ELF-1 (cell line): Measurements from ENCODE around the gene ACOT4.
A peak's percentile ranks its signal among the peaks of the same experiment; 100 is the strongest.
"Not testable (repeated sequence)": the region's sequence is repeated elsewhere in the genome, so short reads cannot be mapped to it uniquely, and the experiment has no call there.

ENCODE experiments used
- DNase-seq: peaks from one replicate; pipeline ENCODE4 v3.0.0-alpha.2; 2016; ENCODE audit warnings: low read depth, low spot score

The ACOT4 gene

DNA sequence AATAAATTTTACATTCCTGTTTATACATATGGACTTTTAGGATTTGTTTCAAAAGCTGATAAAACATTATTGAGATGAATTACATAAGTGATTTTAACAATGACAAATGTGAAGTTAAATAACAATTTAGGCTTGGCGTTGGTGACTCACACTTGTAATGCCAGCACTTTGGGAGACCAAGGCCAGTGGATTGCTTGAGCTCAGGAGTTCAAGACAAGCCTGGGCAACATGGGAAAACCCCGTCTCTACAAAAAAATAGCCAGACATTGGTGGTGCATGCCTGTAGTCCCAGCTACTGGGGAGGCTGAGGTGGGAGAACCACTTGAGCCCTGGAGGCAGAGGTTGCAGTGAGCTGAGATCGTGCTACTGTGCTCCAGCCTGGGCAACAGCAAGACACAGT is 15.3 kb upstream of the ACOT4 start:
- no peak for DNase-seq

DNA sequence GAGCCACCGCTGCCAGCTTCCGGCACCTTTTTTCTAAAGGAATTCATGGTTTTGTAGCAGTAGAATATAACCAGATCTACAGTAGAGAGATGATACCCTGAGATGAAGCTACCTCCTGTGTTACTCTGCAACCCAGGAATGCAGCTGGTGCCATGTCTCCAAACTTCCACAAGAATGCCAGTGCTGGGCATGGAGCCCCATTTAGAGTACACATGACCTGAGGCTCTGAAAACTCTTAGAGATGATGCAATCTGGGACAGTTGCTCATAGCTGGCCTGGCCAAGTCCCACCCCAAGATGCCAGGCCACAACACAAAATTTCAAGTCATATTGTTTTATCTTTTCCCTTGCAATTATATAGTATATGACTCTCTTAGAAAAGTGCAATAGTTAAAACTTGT is 14.5 kb upstream of the ACOT4 start:
- DNase-seq, result not testable (repeated sequence)

DNA sequence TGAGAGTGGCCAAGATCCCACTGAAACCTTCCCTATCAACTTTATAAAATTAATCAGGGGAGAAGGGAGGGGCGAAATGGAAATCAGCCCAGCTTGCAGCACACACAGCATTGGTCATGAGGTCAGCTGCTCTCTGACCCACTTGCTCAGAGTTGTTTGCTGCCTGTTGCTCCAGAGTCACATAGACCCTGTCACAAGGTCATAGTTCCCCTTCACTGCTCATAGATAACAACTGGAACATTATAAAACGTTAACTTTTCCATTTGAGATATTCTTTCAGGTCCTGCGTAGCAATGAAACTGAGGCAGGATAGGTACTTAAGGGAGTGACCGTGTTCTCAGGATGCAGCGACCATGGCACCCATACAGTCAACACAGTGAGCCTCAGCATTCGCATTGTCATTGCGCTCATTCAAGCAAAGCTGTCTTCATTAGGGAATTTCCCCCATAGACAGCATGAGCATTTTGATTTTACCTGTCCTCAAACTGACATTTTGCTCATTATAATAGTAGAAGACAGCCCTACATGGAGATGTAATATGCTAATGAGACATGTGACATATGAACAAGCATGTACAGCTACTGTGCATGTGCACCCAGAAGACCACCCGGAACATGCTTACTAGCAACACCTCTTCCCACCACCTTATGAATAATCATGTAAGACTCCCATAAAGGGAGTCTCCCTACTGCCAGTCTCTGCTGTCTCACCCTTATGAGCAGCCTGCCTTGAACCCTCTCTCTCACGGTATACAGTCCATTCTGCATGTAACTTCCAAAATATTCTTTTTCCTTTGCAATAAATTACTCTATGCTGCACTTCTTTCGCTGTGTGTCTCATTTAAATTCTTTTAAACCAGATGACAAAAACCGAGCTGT is 9.3 kb upstream of the ACOT4 start:
- DNase-seq, result not testable (repeated sequence)

DNA sequence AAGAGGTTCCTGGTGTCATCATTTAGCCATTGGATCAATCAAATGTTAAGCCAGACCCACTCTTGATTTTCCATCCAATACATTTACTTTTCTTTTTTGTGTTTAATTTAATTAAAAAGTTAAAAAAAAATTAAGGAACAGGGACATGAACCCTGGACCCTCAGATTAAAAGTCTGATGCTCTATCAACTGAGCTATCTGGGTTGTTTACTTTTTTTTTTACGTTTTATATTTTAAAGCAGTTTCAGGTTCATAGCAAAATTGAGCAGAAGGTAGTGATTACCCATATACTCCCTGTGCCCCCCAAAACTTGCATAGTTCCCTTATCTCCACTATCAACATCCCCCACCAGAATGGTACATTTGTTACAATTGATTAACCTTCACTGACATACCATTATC is 3.0 kb upstream of the ACOT4 start:
- DNase-seq, result no peak

- DNase-seq, result no peak
These were observed 2.6 kb upstream of the ACOT4 start for GRCh38 chr14:73589116-73589515.

DNA sequence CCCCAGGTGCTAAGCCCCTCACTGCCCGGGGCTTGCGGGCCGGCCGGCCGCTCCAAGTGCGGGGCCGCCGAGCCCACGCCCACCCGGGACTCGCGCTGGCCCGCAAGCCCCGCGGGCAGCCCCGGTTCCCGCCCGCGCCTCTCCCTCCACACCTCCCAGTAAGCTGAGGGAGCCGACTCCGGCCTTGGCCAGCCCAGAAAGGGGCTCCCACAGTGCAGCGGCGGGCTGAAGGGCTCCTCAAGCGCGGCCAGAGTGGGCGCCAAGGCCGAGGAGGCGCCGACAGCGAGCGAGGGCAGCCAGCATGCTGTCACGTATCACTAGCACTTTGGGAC is 1.0 kb upstream of the ACOT4 start:
- DNase-seq, result not testable (repeated sequence)

DNA sequence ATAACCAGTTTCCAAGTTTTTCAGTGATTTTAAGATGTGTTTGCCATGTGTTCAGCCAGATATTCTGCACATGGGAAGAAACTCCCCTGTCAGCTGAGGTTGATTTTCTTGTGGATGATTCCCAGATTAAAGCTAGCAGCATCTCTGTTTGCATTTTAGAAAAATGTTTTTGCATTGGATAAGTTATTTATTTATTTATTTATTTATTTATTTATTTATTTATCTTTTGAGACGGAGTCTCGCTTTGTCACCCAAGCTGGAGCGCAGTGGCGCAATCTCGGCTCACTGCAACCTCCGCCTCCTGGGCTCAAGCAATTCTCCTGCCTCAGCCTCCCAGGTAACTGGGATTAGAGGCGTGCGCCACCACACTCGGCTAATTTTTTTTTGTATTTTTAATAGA is 2.8 kb downstream of the ACOT4 start:
- DNase-seq, result no peak

GRCh38 chr14:73599499-73599898 is 7.8 kb downstream of the ACOT4 start:
- no peak for DNase-seq

DNA sequence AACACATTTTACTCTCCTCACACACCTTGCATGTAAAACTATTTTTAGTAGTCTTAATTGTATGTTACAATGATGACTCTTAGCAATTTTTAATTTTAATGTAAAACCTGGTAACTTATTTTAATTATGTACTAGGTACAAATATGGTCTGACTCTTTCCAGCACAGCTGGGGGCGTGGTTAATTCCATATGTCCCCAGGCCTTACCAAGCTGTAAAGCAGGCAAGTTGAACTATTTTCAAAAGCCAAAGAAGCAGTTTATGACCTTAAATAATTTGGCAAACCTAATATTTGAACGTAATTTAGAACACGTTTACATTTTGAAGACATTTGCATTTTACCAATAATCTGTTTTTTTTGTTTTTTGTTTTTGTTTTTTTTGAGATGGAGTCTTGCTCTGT is 11.3 kb downstream of the ACOT4 start:
- no peak for DNase-seq

DNA sequence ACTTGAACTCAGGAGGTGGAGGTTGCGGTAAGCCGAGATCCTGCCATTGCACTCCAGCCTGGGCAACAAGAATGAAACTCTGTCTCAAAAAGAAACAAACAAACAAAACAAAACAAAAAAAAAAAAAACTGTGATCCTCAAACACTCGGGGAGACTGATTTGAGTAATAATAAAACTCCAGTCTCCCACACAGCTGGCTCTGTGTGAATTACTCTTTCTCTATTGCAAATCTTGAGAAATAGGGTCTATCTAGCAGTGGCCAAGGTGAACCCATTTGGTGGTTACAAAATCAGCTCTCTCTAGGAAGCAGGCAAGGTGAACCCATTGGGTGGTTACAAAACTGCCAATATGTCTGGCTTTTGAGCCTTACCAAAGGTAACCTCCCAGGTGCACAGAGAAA is 14.6 kb downstream of the ACOT4 start:
- DNase-seq, result no peak

DNA sequence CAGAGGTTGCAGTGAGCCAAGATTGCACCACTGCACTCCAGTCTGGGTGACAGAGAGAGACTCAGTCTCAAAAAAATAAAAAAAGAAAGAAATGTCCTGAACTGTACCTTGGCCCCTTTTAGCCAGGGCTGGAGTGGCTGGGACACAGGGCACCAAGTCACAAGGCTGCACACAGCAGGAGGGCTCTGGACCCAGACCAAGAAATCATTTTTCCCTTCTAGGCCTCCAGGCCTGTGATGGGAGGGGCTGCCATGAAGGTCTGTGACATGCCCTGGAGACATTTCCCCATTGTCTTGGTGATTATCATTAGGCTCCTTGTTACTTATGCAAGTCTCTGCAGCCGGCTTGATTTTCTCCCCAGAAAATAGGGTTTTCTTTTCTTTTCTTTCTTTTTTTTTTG is 15.6 kb downstream of the ACOT4 start:
- DNase-seq, result no peak

GRCh38 chr14:73610687-73611086 is 19.0 kb downstream of the ACOT4 start:
- no peak for DNase-seq

DNA sequence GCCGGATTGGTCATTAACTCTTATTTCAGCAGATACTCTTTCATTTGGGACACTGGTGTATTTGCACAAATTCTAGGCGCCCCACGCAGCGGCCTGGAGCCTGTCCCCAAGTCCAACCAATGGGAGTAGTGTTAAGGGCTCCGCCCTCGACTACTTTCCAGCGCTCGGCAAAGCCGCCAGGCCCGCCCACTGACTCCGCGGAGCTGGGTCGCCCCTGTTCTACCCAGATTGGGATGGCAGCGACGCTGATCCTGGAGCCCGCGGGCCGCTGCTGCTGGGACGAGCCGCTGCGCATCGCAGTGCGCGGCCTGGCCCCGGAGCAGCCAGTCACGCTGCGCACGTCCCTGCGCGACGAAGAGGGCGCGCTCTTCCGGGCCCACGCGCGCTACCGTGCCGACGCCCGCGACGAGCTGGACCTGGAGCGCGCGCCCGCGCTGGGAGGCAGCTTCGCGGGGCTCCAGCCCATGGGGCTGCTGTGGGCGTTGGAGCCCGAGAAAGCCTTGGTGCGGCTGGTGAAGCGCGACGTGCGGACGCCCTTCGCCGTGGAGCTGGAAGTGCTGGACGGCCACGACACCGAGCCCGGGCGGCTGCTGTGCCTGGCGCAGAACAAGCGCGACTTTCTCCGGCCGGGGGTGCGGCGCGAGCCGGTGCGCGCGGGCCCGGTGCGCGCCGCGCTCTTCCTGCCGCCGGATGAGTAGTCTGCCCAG is 20.8 kb downstream of the ACOT4 start, which contains the start of gene ACOT6:
Gene ACOT6, plus strand, starts transcription at position 179 of the 707 bp plus-strand sequence. Its CDS starts 55 bp downstream, at position 234.
- peak; percentile 84 for DNase-seq

DNA sequence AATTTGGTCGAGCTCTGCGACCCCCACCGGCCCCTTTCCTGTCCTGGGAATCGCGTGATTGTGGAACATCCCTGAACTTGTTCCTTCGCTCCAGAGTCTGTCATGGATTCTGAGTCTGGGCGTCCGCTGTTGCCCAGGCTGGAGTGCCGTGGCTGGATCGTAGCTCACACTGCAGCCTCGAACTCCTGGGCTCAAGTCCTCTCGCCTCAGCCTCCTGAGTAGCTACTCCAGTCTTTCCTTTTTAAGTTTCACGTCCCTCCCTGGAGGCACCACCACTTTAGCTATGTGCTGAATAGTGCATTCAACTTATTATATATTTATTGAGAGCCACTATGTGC is 21.3 kb downstream of the ACOT4 start:
- no peak for DNase-seq

DNA sequence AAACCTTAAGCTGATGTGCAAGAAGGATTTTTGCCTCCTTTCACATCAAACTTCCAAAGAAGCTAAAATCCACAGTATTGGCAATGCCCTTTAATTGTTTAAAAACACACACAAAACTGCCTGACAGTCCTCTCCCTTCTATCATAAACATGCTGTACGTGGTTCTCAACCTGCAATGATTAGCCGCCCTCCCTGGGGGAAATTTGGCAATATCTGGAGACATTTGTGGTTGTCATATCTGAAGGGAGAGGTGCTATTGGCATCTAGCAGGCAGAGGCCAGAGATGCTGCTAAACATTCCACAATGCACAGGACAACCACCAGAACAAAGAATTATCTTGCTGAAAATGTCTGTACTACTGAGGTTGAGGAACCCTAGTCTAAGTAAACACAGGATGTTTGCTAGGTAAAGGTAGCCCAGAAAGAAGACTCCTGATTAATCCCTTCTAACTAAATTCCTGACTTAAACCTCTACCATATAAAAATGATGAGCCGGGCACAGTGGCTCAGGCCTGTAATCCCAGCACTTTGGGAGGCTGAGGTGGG is 21.8 kb downstream of the ACOT4 start:
- DNase-seq, result no peak

GRCh38 chr14:73616831-73617230 is 25.2 kb downstream of the ACOT4 start:
- DNase-seq, result no peak

DNA sequence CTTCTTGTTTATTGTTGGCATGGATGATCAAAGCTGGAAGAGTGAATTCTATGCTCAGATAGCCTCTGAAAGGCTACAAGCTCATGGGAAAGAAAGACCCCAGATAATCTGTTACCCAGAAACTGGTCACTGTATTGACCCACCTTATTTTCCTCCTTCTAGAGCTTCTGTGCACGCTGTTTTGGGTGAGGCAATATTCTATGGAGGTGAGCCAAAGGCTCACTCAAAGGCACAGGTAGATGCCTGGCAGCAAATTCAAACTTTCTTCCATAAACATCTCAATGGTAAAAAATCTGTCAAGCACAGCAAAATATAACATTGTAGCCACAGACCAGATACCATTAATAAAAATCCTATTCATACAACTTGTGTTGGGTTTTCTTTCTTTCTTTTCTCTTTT is 27.9 kb downstream of the ACOT4 start:
- DNase-seq, result no peak

- no peak for DNase-seq
These were observed 28.6 kb downstream of the ACOT4 start for GRCh38 chr14:73620268-73620667.

DNA sequence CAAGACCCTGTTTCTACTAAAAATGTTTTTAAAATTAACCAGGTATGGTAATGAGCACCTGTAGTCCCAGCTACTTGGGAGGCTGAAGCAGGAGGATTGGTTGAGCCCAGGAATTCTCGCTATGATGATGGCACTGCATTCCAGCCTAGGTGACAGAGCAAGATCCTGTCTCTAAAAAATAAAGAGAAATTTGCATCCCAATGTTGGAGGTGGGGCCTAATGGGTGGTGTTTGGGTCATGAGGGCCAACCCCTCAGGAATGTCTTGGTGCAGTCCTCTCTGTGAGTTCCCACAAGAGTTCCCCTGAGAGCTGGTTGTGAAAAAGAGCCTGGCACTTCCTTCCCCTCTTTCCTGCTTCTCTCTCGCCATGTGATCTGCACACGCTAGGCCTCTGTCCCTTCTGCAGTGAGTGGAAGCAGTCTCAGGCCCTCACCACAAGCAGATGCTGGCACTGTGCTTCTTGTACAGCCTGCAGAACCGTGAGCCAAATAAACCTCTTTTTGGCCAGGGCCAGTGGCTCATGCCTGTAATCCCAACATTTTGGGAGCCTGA is 31.9 kb downstream of the ACOT4 start:
- peak; percentile 47 for DNase-seq

DNA sequence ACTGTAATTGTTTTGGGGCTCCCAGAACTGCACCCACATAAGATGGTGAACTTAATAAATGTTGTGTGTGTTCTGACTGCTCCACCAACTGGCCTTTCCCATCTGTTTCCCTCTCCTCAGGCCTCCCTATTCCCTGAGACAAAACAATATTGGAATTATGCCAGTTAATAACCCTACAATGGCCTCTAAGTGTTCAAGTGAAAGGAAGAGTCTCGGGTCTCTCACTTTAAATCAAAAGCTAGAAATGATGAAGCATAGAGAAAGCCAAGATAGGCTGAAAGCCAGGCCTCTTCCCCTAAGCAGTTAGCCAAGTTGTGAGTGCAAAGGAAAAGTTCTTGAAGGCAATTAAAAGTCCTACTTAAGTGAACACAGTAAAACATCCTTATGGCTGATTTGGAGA is 34.0 kb downstream of the ACOT4 start:
- DNase-seq, result no peak

GRCh38 chr14:73627151-73627558 is 35.5 kb downstream of the ACOT4 start:
- DNase-seq, result no peak

DNA sequence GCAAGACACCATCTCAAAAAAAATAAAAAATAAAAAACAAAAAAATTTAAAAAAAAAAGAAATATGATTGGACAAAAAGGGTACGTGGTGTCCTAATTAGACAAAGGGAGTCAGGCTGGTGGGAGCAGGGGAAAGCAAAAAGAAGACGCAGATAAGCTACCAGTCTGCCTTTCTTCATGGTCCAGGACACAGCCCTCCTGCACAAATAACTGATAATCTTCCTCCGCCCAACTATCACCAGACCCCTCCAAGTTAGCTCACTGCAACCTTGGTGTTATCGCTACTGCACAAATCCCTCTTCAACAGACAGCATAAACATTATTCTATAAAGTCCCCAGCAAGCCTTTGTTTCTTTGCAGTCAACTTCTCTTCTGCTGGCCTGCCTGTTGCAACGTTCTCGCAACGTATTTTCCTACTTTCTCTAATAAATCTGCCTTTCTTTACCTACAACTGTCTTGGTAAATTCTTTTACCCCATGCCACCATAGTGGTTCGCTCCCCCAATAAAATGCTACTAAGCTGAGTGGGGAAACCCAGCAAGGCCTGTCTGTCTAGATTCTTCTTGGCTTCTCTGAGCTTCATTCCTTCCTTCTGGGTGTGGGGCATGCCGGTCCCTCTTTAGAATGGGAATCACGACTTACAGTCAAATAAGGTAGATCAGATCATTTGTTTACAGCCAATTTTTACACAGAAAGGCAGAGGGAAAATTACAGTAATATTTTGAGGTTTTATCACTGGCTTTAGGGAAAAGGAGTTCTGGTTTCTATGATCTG is 38.5 kb downstream of the ACOT4 start:
- DNase-seq, result peak; percentile 51
